ENCODE measurements around the gene DEPDC4.

GRCh38 chr12:100253437-100253836 lies 13.4 kb downstream of the DEPDC4 start:
- TF ChIP-seq CTCF (IDR thresholded peaks at IDR 0.05; ENCODE audit: poor library complexity, severe bottlenecking) (no peak), EP300 (conservative IDR thresholded peaks at IDR 0.05; ENCODE audit: poor library complexity, severe bottlenecking) (no peak), TAF1 (IDR thresholded peaks at IDR 0.05; ENCODE audit: low read depth) (no peak), POLR2AphosphoS5 (IDR thresholded peaks at IDR 0.05) (no peak), SMC3 (conservative IDR thresholded peaks at IDR 0.05; ENCODE audit: poor library complexity) (no peak), EZH2 (IDR thresholded peaks at IDR 0.05; ENCODE audit: borderline replicate concordance, insufficient read depth, low read length, poor library complexity, severe bottlenecking) (no peak), RAD21 (conservative IDR thresholded peaks at IDR 0.05) (no peak), REST (IDR thresholded peaks at IDR 0.05; ENCODE audit: borderline replicate concordance) (no peak)

Data from neural cell (in vitro differentiated cells).